Kidney epithelial cell (primary cell): ENCODE results near the gene TELO2. TPM values are rescaled to one million over a fixed set of nuclear protein-coding genes. Genes with fewer than 3 reads are reported as not detected.

Experiments
- DNase-seq: peaks from one replicate; pipeline ENCODE4 v3.0.0-alpha.2; 2010; ENCODE audit warnings: low read depth
- H3K27me3 ChIP-seq: 2 replicates; pipeline ENCODE4 v1.6.0; 2011; ENCODE audit warnings: low read length; ENCODE audit not compliant: control insufficient read depth, insufficient read depth
- H3K36me3 ChIP-seq: 2 replicates; pipeline ENCODE4 v1.5.1; 2011; ENCODE audit warnings: low read length; ENCODE audit not compliant: control insufficient read depth, insufficient read depth
- H3K4me3 ChIP-seq: 2 replicates; pipeline ENCODE4 v1.5.1; 2011; ENCODE audit warnings: low read depth, mild to moderate bottlenecking, control low read depth, low read length
- total RNA-seq: library from RNA; depleted of rRNA; stranded (reverse); fragments of >200 nt; gene quantifications from 2 replicates; pipeline ENCODE4 v1.2.3, GENCODE V29; 2015
- TF ChIP-seq, protein P1 (sequence below): IDR thresholded peaks from 2 replicates; pipeline ENCODE4 v1.5.1; 2011; ENCODE audit warnings: mild to moderate bottlenecking, moderate library complexity, low read length, control low read depth, inconsistent platforms; ENCODE audit not compliant: insufficient read depth, poor library complexity, severe bottlenecking

TELO2 gene
- total RNA-seq, 1 donor from 2014 or later = 23.1 TPM

DNA sequence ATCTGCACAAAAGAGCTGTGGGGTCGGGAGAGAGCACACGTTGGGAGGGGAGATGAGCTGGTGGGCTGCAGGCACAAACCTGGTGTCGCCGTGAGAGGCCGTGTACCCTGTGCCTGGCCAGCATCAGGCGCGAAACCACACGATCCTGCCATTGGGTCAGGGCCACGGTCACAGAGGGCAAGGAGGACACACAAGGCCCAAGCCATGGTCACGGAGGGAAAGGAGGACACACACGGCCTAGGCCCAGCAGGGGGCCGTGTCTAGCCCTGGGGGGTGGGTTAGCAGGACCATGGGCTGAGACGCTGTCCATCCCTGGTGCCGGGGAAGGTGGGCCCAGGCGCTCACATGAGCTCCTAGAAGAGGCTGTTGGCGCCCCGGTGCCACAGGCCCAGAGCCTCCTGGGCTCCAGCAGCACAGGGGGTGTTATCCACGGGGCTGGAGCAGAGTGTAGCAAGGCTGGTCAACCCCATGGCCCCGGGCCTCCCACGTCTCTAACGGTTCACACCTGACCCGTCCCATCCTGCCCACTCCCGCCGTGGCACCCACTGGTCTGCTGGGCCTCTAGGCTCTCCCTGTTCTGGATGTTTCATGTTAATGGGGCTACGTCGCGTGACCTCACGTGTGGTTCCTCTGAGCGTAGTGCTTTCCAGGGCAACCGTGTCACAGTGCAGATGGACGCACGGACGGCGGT lies 41.3 kb upstream of the TELO2 start:
- Histone ChIP-seq H3K4me3 (no peak overlapping the region), H3K36me3 (peaks cover 1% of the 10 kb centered on the region), H3K27me3 (no peaks in the 10 kb centered on the region)
- TF ChIP-seq, protein P1, sequence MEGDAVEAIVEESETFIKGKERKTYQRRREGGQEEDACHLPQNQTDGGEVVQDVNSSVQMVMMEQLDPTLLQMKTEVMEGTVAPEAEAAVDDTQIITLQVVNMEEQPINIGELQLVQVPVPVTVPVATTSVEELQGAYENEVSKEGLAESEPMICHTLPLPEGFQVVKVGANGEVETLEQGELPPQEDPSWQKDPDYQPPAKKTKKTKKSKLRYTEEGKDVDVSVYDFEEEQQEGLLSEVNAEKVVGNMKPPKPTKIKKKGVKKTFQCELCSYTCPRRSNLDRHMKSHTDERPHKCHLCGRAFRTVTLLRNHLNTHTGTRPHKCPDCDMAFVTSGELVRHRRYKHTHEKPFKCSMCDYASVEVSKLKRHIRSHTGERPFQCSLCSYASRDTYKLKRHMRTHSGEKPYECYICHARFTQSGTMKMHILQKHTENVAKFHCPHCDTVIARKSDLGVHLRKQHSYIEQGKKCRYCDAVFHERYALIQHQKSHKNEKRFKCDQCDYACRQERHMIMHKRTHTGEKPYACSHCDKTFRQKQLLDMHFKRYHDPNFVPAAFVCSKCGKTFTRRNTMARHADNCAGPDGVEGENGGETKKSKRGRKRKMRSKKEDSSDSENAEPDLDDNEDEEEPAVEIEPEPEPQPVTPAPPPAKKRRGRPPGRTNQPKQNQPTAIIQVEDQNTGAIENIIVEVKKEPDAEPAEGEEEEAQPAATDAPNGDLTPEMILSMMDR = no peak
- no peak for DNase-seq

DNA sequence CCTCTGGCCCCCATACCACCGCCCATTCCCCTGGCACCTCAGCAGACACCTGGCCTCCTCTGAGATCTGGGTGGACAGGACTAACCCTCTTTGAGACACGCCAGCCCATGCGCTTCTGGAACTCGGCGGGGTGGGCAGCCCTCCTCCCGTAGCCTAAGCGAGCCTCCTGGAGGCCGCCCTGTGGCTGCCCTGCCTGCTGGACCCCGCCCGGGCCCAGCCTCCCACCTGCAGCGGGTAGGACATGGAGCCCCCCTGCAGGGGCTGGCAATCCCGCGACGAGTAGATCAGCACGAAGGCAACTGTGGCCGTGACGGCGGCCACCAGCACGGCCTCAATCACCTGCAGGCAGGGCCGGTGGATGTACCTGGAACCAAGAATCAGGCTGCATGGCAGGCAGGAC lies 40.6 kb upstream of the TELO2 start:
- no peaks in the 10 kb centered on the region for H3K27me3 ChIP-seq
- H3K36me3 ChIP-seq = peaks cover 1% of the 10 kb centered on the region
- H3K4me3 ChIP-seq = no peak overlapping the region
- TF ChIP-seq, protein P1 = no peak
- DNase-seq = no peak

DNA sequence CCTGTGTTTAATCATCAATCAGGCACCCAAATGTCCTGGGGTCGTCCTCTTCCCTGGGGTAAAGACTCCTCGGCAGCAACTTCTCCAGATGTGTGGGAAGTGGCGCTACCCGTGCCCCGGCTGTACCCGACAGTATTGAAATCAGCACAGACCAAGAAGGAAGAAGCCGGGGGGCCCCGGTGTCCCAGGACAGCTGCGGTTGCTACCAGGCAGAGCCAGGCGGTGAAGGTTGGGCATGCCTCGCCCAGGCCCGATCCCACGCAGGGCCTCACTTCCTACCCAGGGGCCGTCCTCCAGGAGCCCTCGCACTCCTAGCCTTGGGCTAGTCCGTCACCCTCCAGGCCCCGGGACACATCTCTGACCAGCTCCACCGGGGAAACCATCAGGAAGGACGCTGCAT lies 39.8 kb upstream of the TELO2 start:
- H3K4me3 ChIP-seq = no peak overlapping the region
- no peak for DNase-seq
- H3K36me3 ChIP-seq = peaks cover 1% of the 10 kb centered on the region
- H3K27me3 ChIP-seq = no peaks in the 10 kb centered on the region
- TF ChIP-seq, protein P1 = no peak

DNA sequence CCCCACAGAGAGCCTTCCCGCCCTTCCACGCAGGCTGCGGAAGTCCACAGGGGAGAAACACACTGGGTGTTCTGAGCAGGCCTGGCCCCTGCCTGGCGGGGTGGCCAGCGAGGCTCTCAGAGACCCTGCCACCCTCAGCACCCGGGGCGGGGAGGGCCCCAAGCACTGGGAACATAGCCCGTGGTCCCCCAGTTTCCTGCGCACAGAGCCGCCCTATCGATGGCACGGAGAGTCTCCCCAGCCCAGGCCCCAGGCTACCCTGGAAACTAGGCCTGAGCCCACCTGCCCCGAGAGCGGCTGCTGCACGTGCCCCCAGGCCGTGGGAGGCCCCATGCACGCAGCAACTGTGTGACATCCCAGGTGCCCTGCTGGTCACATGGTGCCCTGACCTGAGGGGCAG lies 38.6 kb upstream of the TELO2 start:
- H3K27me3 ChIP-seq = no peaks in the 10 kb centered on the region
- TF ChIP-seq, protein P1 = no peak
- peaks cover 1% of the 10 kb centered on the region for H3K36me3 ChIP-seq
- H3K4me3 ChIP-seq = no peak overlapping the region
- DNase-seq = no peak

DNA sequence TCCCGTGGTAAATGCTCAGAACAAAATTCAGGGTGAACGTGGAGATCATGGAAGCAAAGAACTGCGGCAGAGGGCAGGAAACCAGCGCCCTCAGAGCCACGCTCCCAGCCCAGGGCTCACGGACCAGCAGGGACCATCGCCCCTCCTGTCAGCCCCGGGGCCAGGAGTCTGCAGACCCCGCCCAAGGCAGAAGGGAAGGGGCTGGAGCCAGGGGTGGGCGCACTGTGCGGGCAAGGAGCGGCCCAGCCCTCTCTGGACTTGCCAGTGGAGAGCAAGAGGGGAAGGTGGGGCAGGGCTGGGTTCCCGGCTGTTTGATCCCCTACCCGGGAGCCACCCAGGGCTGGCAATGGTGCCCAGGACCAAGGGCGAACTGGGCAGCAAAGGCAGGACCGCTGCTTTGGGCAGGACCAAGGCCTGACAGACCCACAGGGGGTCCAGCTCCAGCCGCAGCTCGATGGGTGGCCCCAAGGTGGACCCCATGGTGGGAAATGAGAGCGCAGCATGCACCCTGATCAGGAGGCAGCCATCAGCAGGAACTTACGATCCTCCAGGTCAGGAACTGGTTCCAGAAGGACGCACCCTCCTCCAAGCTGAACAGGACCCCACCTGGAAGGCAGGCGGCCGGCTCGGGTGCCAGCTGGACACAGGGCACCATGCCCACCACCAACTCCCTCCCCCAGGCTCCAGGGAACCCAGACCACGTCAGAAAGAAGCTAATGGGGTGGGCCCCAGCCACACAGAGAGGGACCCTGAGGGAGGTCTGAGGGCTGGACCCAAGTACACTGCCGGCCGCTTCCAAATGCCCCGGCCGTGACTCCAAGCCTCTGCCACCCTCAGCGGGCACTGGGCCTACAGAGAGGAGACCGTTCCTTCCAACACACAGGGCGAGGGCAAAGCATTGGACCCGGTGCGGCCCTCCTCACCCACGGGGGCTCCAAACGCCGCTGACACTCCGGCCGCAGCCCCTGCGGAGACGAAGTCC lies 37.7 kb upstream of the TELO2 start:
- Histone ChIP-seq H3K27me3 (no peaks in the 10 kb centered on the region), H3K36me3 (peaks cover 1% of the 10 kb centered on the region), H3K4me3 (no peak overlapping the region)
- no peak for DNase-seq
- TF ChIP-seq, protein P1 = no peak
